ENCODE results near the gene IFI6. TPM values are rescaled to one million over a fixed set of nuclear protein-coding genes. Genes with fewer than 3 reads are reported as not detected.
A peak's percentile ranks its signal among the peaks of the same experiment; 100 is the strongest.

Gene IFI6
- total and polyA plus RNA-seq, 12 donors: 67.6 to 611 (median 209) TPM

GRCh38 chr1:27648602-27649305 lies 23.2 kb downstream of the IFI6 start:
- Histone ChIP-seq H3K4me3 (no peak overlapping the region), H3K9me3 (replicated peaks in 1 of 3) (no peaks in the 10 kb centered on the region), H3K36me3 (replicated peaks in 1 of 2) (no peaks in the 10 kb centered on the region), H3K4me1 (replicated peaks in 1 of 2) (peaks cover 0 to 8% of the 10 kb centered on the region in 2 donors), H3K27me3 (no peaks in the 10 kb centered on the region), H3K27ac (no peak overlapping the region)
- WGBS, 4 donors: 53 to 66% (median 62%) methylated on average over 6 of the region's 6 CpGs
- peak in 5 of 7 donors; percentile 61 to 75 (median 69) for DNase-seq
- TF ChIP-seq POLR2A (IDR thresholded peaks at IDR 0.05) (no peak), CTCF (IDR thresholded peaks at IDR 0.05) (no peak)
- intact Hi-C loops (cut with DNase I): no loop called here

GRCh38 chr1:27647328-27647727 lies 24.7 kb downstream of the IFI6 start:
- Histone ChIP-seq H3K9me3 (replicated peaks in 1 of 3) (no peaks in the 10 kb centered on the region), H3K36me3 (replicated peaks in 1 of 2) (no peaks in the 10 kb centered on the region), H3K27me3 (no peaks in the 10 kb centered on the region), H3K27ac (no peak overlapping the region), H3K4me3 (no peak overlapping the region), H3K4me1 (replicated peaks in 1 of 2) (peaks cover 0 to 8% of the 10 kb centered on the region in 2 donors)
- no peak for TF ChIP-seq POLR2A (IDR thresholded peaks at IDR 0.05)
- no peak for TF ChIP-seq CTCF (IDR thresholded peaks at IDR 0.05)
- intact Hi-C loops (cut with DNase I): no loop called here
- no peak for DNase-seq
- 89 to 98% (median 96%) methylated on average over 3 to 5 of the region's 5 CpGs for WGBS, 4 donors

- H3K36me3 ChIP-seq (replicated peaks in 1 of 2): no peaks in the 10 kb centered on the region
- DNase-seq: no peak
- H3K4me3 ChIP-seq: no peak overlapping the region
- no peak for TF ChIP-seq POLR2A (IDR thresholded peaks at IDR 0.05)
- no peaks in the 10 kb centered on the region for H3K9me3 ChIP-seq (replicated peaks in 1 of 3)
- no peak overlapping the region for H3K27ac ChIP-seq
- H3K27me3 ChIP-seq: no peaks in the 10 kb centered on the region
- intact Hi-C loops (cut with DNase I): no loop called here
- peaks cover 0 to 8% of the 10 kb centered on the region in 2 donors for H3K4me1 ChIP-seq (replicated peaks in 1 of 2)
- WGBS, 4 donors: 88 to 99% (median 92%) methylated on average over 7 to 8 of the region's 8 CpGs
These were observed 25.3 kb downstream of the IFI6 start for GRCh38 chr1:27646676-27647075.

GRCh38 chr1:27645071-27645415 lies 26.9 kb downstream of the IFI6 start:
- WGBS, 4 donors: 94 to 100% (median 97%) methylated on average over 1 to 4 of the region's 4 CpGs

More at GRCh38 chr1:27645071-27645415, 26.9 kb downstream of the IFI6 start:
- H3K4me1 ChIP-seq (replicated peaks in 1 of 2): peaks cover 0 to 8% of the 10 kb centered on the region in 2 donors
- H3K27me3 ChIP-seq: no peaks in the 10 kb centered on the region
- no peak for DNase-seq
- H3K4me3 ChIP-seq: no peak overlapping the region
- H3K27ac ChIP-seq: no peak overlapping the region
- intact Hi-C loops (cut with DNase I): no loop called here
- TF ChIP-seq CTCF (IDR thresholded peaks at IDR 0.05) (no peak), POLR2A (IDR thresholded peaks at IDR 0.05) (no peak)
- no peaks in the 10 kb centered on the region for H3K36me3 ChIP-seq (replicated peaks in 1 of 2)
- no peaks in the 10 kb centered on the region for H3K9me3 ChIP-seq (replicated peaks in 1 of 3)
